Endodermal cell (in vitro differentiated cells): ENCODE results near the gene FLAD1. TPM values are rescaled to one million over a fixed set of nuclear protein-coding genes. Genes with fewer than 3 reads are reported as not detected.

Source experiments
- DNase-seq: peaks from one replicate; pipeline ENCODE4 v3.0.0-alpha.2; 2017
- H3K27ac ChIP-seq: 2 replicates; pipeline ENCODE4 v1.5.1; 2013; ENCODE audit warnings: mild to moderate bottlenecking, low read depth, low read length, moderate library complexity
- H3K27me3 ChIP-seq: 2 replicates; pipeline ENCODE4 v1.6.1; 2013; ENCODE audit warnings: mild to moderate bottlenecking, low read length, moderate library complexity; ENCODE audit not compliant: insufficient read depth, control insufficient read depth, poor library complexity, severe bottlenecking
- H3K36me3 ChIP-seq: 2 replicates; pipeline ENCODE4 v1.7.0; 2013; ENCODE audit warnings: mild to moderate bottlenecking, low read length, moderate library complexity; ENCODE audit not compliant: control insufficient read depth, insufficient read depth
- H3K4me1 ChIP-seq: one replicate; pipeline ENCODE4 v1.7.0; 2013; ENCODE audit warnings: low read length; ENCODE audit not compliant: control insufficient read depth, insufficient read depth
- H3K4me3 ChIP-seq: 2 replicates; pipeline ENCODE4 v1.5.1; 2013; ENCODE audit warnings: mild to moderate bottlenecking, low read length, moderate library complexity
- H3K9ac ChIP-seq: 2 replicates; pipeline ENCODE4 v1.6.1; 2013; ENCODE audit warnings: mild to moderate bottlenecking, low read length, moderate library complexity; ENCODE audit not compliant: poor library complexity, severe bottlenecking; ENCODE audit errors: extremely low read depth
- H3K9me3 ChIP-seq: 2 replicates; pipeline ENCODE4 v1.6.1; 2013; ENCODE audit warnings: mild to moderate bottlenecking, low read length, moderate library complexity; ENCODE audit not compliant: control insufficient read depth
- H3K27ac Mint-ChIP-seq: 2 replicates; pipeline ENCODE4 v1.8.0; 2020; ENCODE audit warnings: mixed read lengths
- H3K27me3 Mint-ChIP-seq: 2 replicates; pipeline ENCODE4 v1.8.0; 2021; ENCODE audit warnings: mild to moderate bottlenecking, mixed read lengths; ENCODE audit not compliant: insufficient read depth
- H3K36me3 Mint-ChIP-seq: 2 replicates; pipeline ENCODE4 v1.8.0; 2020; ENCODE audit warnings: low read depth, mixed read lengths
- H3K4me1 Mint-ChIP-seq: 2 replicates; pipeline ENCODE4 v1.8.0; 2020; ENCODE audit warnings: mixed read lengths
- H3K4me3 Mint-ChIP-seq: 2 replicates; pipeline ENCODE4 v1.8.0; 2020; ENCODE audit warnings: mild to moderate bottlenecking, moderate library complexity, mixed read lengths
- H3K9me3 Mint-ChIP-seq: 2 replicates; pipeline ENCODE4 v1.8.0; 2020; ENCODE audit warnings: mild to moderate bottlenecking, mixed read lengths
- WGBS, 2 experiments: methylation state at CpG; one replicate each; pipeline versions ENCODE4 v1.1.5 to v1.1.7; 2013; ENCODE audit warnings: missing lambda C conversion rate in 2 of 2, mixed read lengths in 1 of 2; ENCODE audit not compliant: insufficient coverage in 1 of 2, insufficient read length in 1 of 2; 5-methylcytosine and 5-hydroxymethylcytosine counted together
- total RNA-seq, 2 donors: library from RNA; stranded (reverse); fragmentation: NEBNext Ultra II Directional in 1 of 2; extraction: Animal tissue kit (Norgen Biotek cat#: 25700) in 1 of 2; gene quantifications; 2 replicates in 1 of 2; 3 replicates in 1 of 2; pipeline ENCODE4 v1.2.1, GENCODE V29; 2021
- TF ChIP-seq, protein P1 (sequence below): fragments of 200-600 bp; sonication (generic); conservative IDR thresholded peaks from 2 replicates; pipeline ENCODE4 v1.5.0; 2021; ENCODE audit warnings: antibody characterized with exemption, mild to moderate bottlenecking

The FLAD1 gene
- total RNA-seq, 2 donors from 2014 or later = 61.9 to 65.0 TPM

DNA sequence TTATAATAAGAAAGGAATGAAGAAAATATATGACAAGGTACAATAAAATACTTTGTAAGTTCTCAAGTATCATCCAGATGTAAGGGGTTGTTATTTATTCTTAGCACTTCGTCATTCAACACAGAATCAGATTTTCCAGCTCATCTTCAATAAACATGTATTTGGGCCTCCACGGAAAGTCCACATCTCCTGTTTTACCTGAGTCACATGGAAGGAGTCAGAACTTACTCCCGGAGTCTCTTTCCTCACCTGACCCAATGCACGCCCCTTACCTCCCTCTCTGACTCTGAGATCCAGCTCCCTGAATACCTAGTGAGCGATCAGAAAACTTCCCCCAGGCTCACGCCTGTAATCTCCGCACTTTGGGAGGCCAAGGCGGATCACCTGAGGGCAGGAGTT is 45.2 kb upstream of the FLAD1 start:
- 92 to 93% methylated on average over 4 to 8 of the region's 8 CpGs for WGBS, 2 experiments
- H3K9me3 Mint-ChIP-seq = no peaks in the 10 kb centered on the region

DNA sequence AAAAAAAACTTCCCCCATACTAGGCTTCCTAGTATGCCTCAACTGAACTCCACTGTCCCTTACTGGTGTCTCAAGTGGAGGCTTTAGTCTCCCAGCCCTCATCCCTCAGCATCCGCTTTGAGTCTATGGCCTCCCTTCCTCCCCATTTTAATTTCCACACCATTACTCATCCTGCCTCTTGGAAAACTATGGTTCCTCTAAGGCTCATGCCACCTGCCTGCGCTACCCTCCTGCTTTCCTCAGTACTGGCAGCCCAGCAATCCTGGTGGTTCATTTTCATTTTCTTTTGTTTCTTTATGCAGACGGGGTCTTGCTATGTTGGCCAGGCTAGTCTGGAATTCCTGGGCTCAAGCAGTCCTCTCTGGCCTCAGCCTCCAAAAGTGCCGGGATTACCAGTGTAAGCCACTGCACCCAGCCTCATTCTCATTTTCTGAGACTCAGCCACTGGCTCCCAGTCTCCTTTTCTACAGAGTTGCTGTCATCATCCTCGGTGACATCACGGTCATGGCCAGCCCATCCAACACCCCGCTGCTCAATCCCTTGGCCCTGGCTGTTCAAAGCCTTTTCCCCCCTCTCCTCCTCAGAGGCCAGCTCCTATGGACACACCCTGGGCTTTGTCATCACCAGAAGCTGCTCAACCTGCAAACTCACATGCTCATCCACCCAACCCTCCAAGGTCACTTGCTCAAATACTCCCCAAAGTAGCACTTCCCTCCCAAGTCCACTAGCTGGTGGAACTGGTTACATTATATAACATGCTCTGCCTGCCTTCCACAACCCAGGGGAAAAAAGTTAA is 44.3 kb upstream of the FLAD1 start:
- TF ChIP-seq, protein P1, sequence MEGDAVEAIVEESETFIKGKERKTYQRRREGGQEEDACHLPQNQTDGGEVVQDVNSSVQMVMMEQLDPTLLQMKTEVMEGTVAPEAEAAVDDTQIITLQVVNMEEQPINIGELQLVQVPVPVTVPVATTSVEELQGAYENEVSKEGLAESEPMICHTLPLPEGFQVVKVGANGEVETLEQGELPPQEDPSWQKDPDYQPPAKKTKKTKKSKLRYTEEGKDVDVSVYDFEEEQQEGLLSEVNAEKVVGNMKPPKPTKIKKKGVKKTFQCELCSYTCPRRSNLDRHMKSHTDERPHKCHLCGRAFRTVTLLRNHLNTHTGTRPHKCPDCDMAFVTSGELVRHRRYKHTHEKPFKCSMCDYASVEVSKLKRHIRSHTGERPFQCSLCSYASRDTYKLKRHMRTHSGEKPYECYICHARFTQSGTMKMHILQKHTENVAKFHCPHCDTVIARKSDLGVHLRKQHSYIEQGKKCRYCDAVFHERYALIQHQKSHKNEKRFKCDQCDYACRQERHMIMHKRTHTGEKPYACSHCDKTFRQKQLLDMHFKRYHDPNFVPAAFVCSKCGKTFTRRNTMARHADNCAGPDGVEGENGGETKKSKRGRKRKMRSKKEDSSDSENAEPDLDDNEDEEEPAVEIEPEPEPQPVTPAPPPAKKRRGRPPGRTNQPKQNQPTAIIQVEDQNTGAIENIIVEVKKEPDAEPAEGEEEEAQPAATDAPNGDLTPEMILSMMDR = no peak
- H3K27ac Mint-ChIP-seq = peak overlapping the region; percentile 3
- H3K4me1 Mint-ChIP-seq = peaks cover 27% of the 10 kb centered on the region
- Histone ChIP-seq H3K4me1 (no peaks in the 10 kb centered on the region), H3K36me3 (no peaks in the 10 kb centered on the region), H3K9me3 (no peaks in the 10 kb centered on the region), H3K9ac (no peak overlapping the region), H3K4me3 (no peak overlapping the region), H3K27ac (no peak overlapping the region), H3K27me3 (no peaks in the 10 kb centered on the region)
- peaks cover 2% of the 10 kb centered on the region for H3K36me3 Mint-ChIP-seq
- no peak for DNase-seq
- H3K9me3 Mint-ChIP-seq = no peaks in the 10 kb centered on the region
- H3K4me3 Mint-ChIP-seq = no peak overlapping the region
- H3K27me3 Mint-ChIP-seq = peaks cover 2% of the 10 kb centered on the region
- WGBS, 2 experiments = 95% methylated on average over 6 to 7 of the region's 7 CpGs

More for the DNA sequence above, 45.2 kb upstream of the FLAD1 start:
- H3K4me3 Mint-ChIP-seq = peak overlapping the region; percentile 81
- peak overlapping the region; percentile 100 for H3K27ac Mint-ChIP-seq
- Histone ChIP-seq H3K4me3 (peak overlapping the region; percentile 93), H3K9me3 (no peaks in the 10 kb centered on the region), H3K36me3 (no peaks in the 10 kb centered on the region), H3K27ac (peak overlapping the region; percentile 100), H3K27me3 (no peaks in the 10 kb centered on the region), H3K4me1 (no peaks in the 10 kb centered on the region), H3K9ac (no peak overlapping the region)
- H3K4me1 Mint-ChIP-seq = peaks cover 22% of the 10 kb centered on the region
- no peak for DNase-seq
- H3K27me3 Mint-ChIP-seq = peaks cover 2% of the 10 kb centered on the region
- TF ChIP-seq, protein P1 = no peak
- H3K36me3 Mint-ChIP-seq = no peaks in the 10 kb centered on the region

DNA sequence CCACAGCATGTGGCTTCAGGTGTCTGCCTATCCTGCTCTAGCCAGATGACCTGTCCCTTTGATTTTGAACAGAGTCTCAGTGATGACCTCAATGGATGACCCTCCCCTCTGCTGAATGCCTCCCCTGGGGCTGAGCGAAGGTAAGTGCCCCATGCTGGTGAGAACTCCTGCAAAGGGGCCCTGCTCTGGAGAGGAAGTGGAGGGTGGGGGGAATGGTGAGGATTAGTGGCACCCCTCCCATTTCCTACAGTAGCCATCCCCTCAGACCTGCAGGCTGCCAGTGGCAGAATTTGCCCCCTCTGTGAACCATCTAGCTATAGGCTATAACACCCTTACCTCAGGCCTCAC is 43.0 kb upstream of the FLAD1 start:
- no peak overlapping the region for H3K27ac Mint-ChIP-seq

More for the DNA sequence above, 43.0 kb upstream of the FLAD1 start:
- peaks cover 30% of the 10 kb centered on the region for H3K4me1 Mint-ChIP-seq
- Histone ChIP-seq H3K4me3 (no peak overlapping the region), H3K27me3 (no peaks in the 10 kb centered on the region), H3K27ac (no peak overlapping the region), H3K36me3 (peaks cover 4% of the 10 kb centered on the region), H3K9me3 (no peaks in the 10 kb centered on the region), H3K9ac (no peak overlapping the region), H3K4me1 (no peaks in the 10 kb centered on the region)
- WGBS, 2 experiments = 92 to 100% methylated on average over 1 of the region's 1 CpG
- no peak overlapping the region for H3K4me3 Mint-ChIP-seq
- peaks cover 2% of the 10 kb centered on the region for H3K36me3 Mint-ChIP-seq
- peak; percentile 68 for DNase-seq
- TF ChIP-seq, protein P1 = no peak
- H3K9me3 Mint-ChIP-seq = no peaks in the 10 kb centered on the region
- peaks cover 2% of the 10 kb centered on the region for H3K27me3 Mint-ChIP-seq
